ENCODE measurements around the gene ITIH1.
"Not testable (repeated sequence)": the region's sequence is repeated elsewhere in the genome, so short reads cannot be mapped to it uniquely, and the experiment has no call there.

The ITIH1 gene

GRCh38 chr3:52771702-52772101 is 5.7 kb upstream of the ITIH1 start:
- Mint-ChIP-seq H3K27me3 (ENCODE audit: low read depth) (no peaks in the 10 kb centered on the region), H3K4me1 (peaks cover 9% of the 10 kb centered on the region), H3K27ac (peak overlapping the region; percentile 86 to 98 (median 97)), H3K9me3 (no peaks in the 10 kb centered on the region), H3K4me3 (peak overlapping the region; percentile 86 to 99 (median 93)), H3K36me3 (ENCODE audit: low read depth) (peaks cover 8% of the 10 kb centered on the region)
- no peak for TF ChIP-seq CTCF (IDR thresholded peaks at IDR 0.05; ENCODE audit: unreplicated experiment in 3 of 3)

GRCh38 chr3:52773361-52774065 is 3.9 kb upstream of the ITIH1 start:
- Mint-ChIP-seq H3K27ac (no peak overlapping the region), H3K4me3 (no peak overlapping the region), H3K36me3 (ENCODE audit: low read depth) (no peaks in the 10 kb centered on the region), H3K4me1 (peaks cover 9% of the 10 kb centered on the region), H3K27me3 (ENCODE audit: low read depth) (no peaks in the 10 kb centered on the region), H3K9me3 (no peaks in the 10 kb centered on the region)
- no peak for TF ChIP-seq CTCF (IDR thresholded peaks at IDR 0.05; ENCODE audit: unreplicated experiment in 3 of 3)

GRCh38 chr3:52774066-52774713 is 3.2 kb upstream of the ITIH1 start:
- H3K4me3 Mint-ChIP-seq: no peak overlapping the region
- no peak for TF ChIP-seq CTCF (IDR thresholded peaks at IDR 0.05; ENCODE audit: unreplicated experiment in 3 of 3)
- no peaks in the 10 kb centered on the region for H3K9me3 Mint-ChIP-seq
- no peaks in the 10 kb centered on the region for H3K27me3 Mint-ChIP-seq (ENCODE audit: low read depth)
- H3K4me1 Mint-ChIP-seq: peaks cover 8% of the 10 kb centered on the region
- no peaks in the 10 kb centered on the region for H3K36me3 Mint-ChIP-seq (ENCODE audit: low read depth)
- no peak overlapping the region for H3K27ac Mint-ChIP-seq

GRCh38 chr3:52774901-52775864 is 2.2 kb upstream of the ITIH1 start:
- no peaks in the 10 kb centered on the region for H3K9me3 Mint-ChIP-seq
- TF ChIP-seq CTCF (IDR thresholded peaks at IDR 0.05; ENCODE audit: unreplicated experiment in 3 of 3): no peak
- no peak overlapping the region for H3K27ac Mint-ChIP-seq
- H3K27me3 Mint-ChIP-seq (ENCODE audit: low read depth): no peaks in the 10 kb centered on the region
- no peaks in the 10 kb centered on the region for H3K36me3 Mint-ChIP-seq (ENCODE audit: low read depth)
- H3K4me3 Mint-ChIP-seq: no peak overlapping the region
- no peaks in the 10 kb centered on the region for H3K4me1 Mint-ChIP-seq

- no peak overlapping the region for H3K27ac Mint-ChIP-seq
- H3K27me3 Mint-ChIP-seq (ENCODE audit: low read depth): no peaks in the 10 kb centered on the region
- no peaks in the 10 kb centered on the region for H3K4me1 Mint-ChIP-seq
- TF ChIP-seq CTCF (IDR thresholded peaks at IDR 0.05; ENCODE audit: unreplicated experiment in 3 of 3): no peak
- H3K36me3 Mint-ChIP-seq (ENCODE audit: low read depth): no peaks in the 10 kb centered on the region
- H3K4me3 Mint-ChIP-seq: no peak overlapping the region
- H3K9me3 Mint-ChIP-seq: no peaks in the 10 kb centered on the region
These were observed 1.5 kb upstream of the ITIH1 start for GRCh38 chr3:52775877-52776276.

GRCh38 chr3:52776486-52776885 is 913 bp upstream of the ITIH1 start:
- H3K27me3 Mint-ChIP-seq (ENCODE audit: low read depth); H3K9me3 Mint-ChIP-seq; H3K36me3 Mint-ChIP-seq (ENCODE audit: low read depth); H3K4me1 Mint-ChIP-seq; H3K27ac Mint-ChIP-seq; H3K4me3 Mint-ChIP-seq: not testable (repeated sequence)

All from nephron (organoid).